ENCODE data around the gene TLE5. TPM values are rescaled to one million over a fixed set of nuclear protein-coding genes. Genes with fewer than 3 reads are reported as not detected.

The TLE5 gene
- polyA plus RNA-seq, 1 donor from 2014 or later: 153 TPM

DNA sequence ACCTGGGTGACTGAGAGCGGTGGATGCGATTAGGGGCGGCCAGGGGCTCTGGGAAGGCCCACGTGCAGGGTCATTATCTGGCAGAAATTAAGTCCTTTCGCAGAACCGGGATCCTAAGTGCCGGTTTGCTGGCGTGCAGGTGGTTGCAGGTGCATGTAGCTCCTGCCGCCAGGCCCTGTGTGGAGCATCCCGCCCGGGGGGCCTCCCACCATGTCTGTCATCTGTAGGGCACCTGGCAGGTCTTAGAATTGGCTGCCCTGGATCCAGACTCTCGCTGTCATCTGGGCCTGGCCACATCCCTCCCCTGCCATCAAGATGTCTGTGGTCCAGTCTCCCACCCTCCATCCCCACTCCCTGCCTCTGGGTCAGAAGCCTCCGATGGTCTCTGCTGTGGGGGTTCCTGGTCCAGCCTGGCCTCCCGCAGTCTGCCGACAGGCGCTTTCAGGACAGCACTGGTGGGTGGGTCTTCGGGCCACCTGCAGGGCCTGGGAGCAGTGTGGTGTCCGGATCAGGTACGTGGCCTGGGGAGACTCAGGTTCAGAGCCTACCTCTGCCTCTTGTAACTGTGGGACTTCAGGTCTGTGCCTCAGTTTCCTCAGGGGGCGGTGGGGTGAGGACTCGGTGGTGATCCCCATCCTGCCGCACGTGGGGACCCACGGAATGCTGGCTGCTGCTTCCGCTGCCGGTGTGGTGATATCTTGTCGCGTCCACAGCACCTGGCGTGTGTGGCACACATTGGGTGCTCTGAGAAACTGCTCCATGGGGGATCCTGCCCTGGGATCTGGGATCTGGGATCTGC is 37.3 kb upstream of the TLE5 start:
- H4K20me1 ChIP-seq (ENCODE audit: insufficient read depth): peaks cover 11% of the 10 kb centered on the region
- no peak overlapping the region for H3K4me2 ChIP-seq (ENCODE audit: low read length)
- no peak overlapping the region for H3K27ac ChIP-seq (ENCODE audit: low read length)

DNA sequence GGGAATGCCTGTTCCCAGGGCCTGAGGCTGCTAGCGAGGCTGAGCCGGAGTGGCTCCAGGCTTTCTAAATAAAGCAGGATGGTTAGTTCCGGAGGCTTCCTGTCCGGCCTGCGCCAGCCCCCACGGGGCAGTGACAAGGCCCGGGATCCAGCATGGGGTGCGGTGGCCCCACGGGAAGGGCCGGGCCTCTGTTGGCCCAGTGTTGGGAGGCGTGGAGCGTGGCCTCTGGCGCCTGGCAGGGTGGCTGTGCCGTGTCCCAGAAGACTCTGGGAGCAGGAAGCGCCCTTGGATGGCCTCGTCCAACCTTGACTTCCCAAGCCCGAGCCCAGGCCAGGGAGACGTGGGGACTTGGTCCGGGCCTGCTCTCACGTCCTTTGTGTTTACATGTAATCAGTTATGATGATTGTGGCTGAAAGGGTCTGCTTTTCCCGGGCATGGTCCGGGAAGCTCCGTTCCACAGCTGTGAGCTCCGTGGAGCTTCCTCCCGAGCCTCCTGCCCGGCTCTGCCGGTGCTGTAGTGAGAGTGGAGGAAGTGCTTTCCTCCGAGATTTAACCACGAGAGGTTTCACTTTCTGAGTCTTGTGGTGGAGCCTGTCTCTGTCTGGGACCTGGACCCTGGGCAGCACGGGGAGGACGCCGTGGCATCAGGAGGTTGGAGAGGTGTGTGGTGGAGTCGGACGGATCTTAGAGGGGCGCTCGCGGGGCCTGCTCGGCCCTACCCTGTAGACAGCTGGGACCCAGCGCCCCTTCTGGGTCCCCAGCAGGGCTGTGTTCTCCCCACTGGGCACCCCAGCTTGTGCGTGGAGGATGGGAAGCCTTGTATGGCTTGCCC is 36.4 kb upstream of the TLE5 start:
- H3K36me3 ChIP-seq (ENCODE audit: insufficient read depth, low read length): no peaks in the 10 kb centered on the region
- H3K27ac ChIP-seq (ENCODE audit: low read length): no peak overlapping the region
- H3F3A ChIP-seq (ENCODE audit: insufficient read depth, low read length, poor library complexity, severe bottlenecking): no peaks in the 10 kb centered on the region
- H3K9ac ChIP-seq (ENCODE audit: low read length): no peak overlapping the region
- H4K20me1 ChIP-seq (ENCODE audit: insufficient read depth): peaks cover 11% of the 10 kb centered on the region
- H3K79me2 ChIP-seq (replicated peaks; ENCODE audit: insufficient read depth, low read length): peaks cover 37% of the 10 kb centered on the region
- H3K9me3 ChIP-seq (ENCODE audit: low read length): no peaks in the 10 kb centered on the region
- no peak overlapping the region for H2AFZ ChIP-seq (ENCODE audit: low read depth, low read length)
- no peaks in the 10 kb centered on the region for H3K27me3 ChIP-seq (ENCODE audit: insufficient read depth, low read depth, low read length)
- H3K9me2 ChIP-seq (ENCODE audit: insufficient read depth, low read length): no peaks in the 10 kb centered on the region
- H3K4me3 ChIP-seq (ENCODE audit: low read length): no peak overlapping the region
- no peak overlapping the region for H3K4me2 ChIP-seq (ENCODE audit: low read length)
- TF ChIP-seq TAF1 (IDR thresholded peaks at IDR 0.05; ENCODE audit: low read depth) (no peak), POLR2AphosphoS5 (IDR thresholded peaks at IDR 0.05) (no peak)

More for the DNA sequence above, 37.3 kb upstream of the TLE5 start:
- Histone ChIP-seq H3K4me3 (ENCODE audit: low read length) (no peak overlapping the region), H3K9ac (ENCODE audit: low read length) (no peak overlapping the region), H3K79me2 (replicated peaks; ENCODE audit: insufficient read depth, low read length) (peaks cover 37% of the 10 kb centered on the region), H3F3A (ENCODE audit: insufficient read depth, low read length, poor library complexity, severe bottlenecking) (no peaks in the 10 kb centered on the region), H3K9me3 (ENCODE audit: low read length) (no peaks in the 10 kb centered on the region), H2AFZ (ENCODE audit: low read depth, low read length) (no peak overlapping the region), H3K27me3 (ENCODE audit: insufficient read depth, low read depth, low read length) (no peaks in the 10 kb centered on the region), H3K9me2 (ENCODE audit: insufficient read depth, low read length) (no peaks in the 10 kb centered on the region), H3K36me3 (ENCODE audit: insufficient read depth, low read length) (no peaks in the 10 kb centered on the region)
- TF ChIP-seq, protein P1, sequence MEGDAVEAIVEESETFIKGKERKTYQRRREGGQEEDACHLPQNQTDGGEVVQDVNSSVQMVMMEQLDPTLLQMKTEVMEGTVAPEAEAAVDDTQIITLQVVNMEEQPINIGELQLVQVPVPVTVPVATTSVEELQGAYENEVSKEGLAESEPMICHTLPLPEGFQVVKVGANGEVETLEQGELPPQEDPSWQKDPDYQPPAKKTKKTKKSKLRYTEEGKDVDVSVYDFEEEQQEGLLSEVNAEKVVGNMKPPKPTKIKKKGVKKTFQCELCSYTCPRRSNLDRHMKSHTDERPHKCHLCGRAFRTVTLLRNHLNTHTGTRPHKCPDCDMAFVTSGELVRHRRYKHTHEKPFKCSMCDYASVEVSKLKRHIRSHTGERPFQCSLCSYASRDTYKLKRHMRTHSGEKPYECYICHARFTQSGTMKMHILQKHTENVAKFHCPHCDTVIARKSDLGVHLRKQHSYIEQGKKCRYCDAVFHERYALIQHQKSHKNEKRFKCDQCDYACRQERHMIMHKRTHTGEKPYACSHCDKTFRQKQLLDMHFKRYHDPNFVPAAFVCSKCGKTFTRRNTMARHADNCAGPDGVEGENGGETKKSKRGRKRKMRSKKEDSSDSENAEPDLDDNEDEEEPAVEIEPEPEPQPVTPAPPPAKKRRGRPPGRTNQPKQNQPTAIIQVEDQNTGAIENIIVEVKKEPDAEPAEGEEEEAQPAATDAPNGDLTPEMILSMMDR (IDR thresholded peaks at IDR 0.05; ENCODE audit: poor library complexity, severe bottlenecking): no peak
- TF ChIP-seq, protein P2, sequence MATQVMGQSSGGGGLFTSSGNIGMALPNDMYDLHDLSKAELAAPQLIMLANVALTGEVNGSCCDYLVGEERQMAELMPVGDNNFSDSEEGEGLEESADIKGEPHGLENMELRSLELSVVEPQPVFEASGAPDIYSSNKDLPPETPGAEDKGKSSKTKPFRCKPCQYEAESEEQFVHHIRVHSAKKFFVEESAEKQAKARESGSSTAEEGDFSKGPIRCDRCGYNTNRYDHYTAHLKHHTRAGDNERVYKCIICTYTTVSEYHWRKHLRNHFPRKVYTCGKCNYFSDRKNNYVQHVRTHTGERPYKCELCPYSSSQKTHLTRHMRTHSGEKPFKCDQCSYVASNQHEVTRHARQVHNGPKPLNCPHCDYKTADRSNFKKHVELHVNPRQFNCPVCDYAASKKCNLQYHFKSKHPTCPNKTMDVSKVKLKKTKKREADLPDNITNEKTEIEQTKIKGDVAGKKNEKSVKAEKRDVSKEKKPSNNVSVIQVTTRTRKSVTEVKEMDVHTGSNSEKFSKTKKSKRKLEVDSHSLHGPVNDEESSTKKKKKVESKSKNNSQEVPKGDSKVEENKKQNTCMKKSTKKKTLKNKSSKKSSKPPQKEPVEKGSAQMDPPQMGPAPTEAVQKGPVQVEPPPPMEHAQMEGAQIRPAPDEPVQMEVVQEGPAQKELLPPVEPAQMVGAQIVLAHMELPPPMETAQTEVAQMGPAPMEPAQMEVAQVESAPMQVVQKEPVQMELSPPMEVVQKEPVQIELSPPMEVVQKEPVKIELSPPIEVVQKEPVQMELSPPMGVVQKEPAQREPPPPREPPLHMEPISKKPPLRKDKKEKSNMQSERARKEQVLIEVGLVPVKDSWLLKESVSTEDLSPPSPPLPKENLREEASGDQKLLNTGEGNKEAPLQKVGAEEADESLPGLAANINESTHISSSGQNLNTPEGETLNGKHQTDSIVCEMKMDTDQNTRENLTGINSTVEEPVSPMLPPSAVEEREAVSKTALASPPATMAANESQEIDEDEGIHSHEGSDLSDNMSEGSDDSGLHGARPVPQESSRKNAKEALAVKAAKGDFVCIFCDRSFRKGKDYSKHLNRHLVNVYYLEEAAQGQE (IDR thresholded peaks at IDR 0.05; ENCODE audit: borderline replicate concordance): no peak
- TF ChIP-seq SMC3 (conservative IDR thresholded peaks at IDR 0.05; ENCODE audit: poor library complexity) (no peak), TAF1 (IDR thresholded peaks at IDR 0.05; ENCODE audit: low read depth) (no peak), POLR2AphosphoS5 (IDR thresholded peaks at IDR 0.05) (no peak), EZH2 (IDR thresholded peaks at IDR 0.05; ENCODE audit: borderline replicate concordance, insufficient read depth, low read length, poor library complexity, severe bottlenecking) (no peak), EP300 (conservative IDR thresholded peaks at IDR 0.05; ENCODE audit: poor library complexity, severe bottlenecking) (no peak), MXI1 (conservative IDR thresholded peaks at IDR 0.05; ENCODE audit: poor library complexity, severe bottlenecking) (no peak), RAD21 (conservative IDR thresholded peaks at IDR 0.05) (no peak)
